Measurements from ENCODE around the gene ALDH3A2. TPM values are rescaled to one million over a fixed set of nuclear protein-coding genes. Genes with fewer than 3 reads are reported as not detected.

The ALDH3A2 gene
- polyA plus RNA-seq, 2 donors = 77.3 to 106 TPM

GRCh38 chr17:19709841-19710240 is 61.3 kb downstream of the ALDH3A2 start:
- no peak overlapping the region for H3K27ac ChIP-seq (ENCODE audit: low read depth in 2 of 2, low read length in 1 of 2)
- no peaks in the 10 kb centered on the region for H3K36me3 ChIP-seq (ENCODE audit: control insufficient read depth in 2 of 2, insufficient read depth in 2 of 2, low read length in 1 of 2)
- H3K9me3 ChIP-seq (ENCODE audit: control insufficient read depth in 2 of 2, insufficient read depth in 1 of 2, low read depth in 1 of 2, low read length in 1 of 2) = no peaks in the 10 kb centered on the region
- H3K4me3 ChIP-seq (ENCODE audit: low read depth in 1 of 2, low read length in 2 of 2) = no peak overlapping the region
- H3K4me1 ChIP-seq (ENCODE audit: control insufficient read depth in 2 of 2, insufficient read depth in 2 of 2, low read length in 1 of 2) = peaks cover 0 to 25% of the 10 kb centered on the region in 2 donors
- WGBS, 2 donors = 79 to 82% methylated on average over 3 of the region's 3 CpGs
- H3K27me3 ChIP-seq (ENCODE audit: control insufficient read depth in 1 of 2, insufficient read depth in 2 of 2, low read length in 2 of 2) = no peaks in the 10 kb centered on the region

DNA sequence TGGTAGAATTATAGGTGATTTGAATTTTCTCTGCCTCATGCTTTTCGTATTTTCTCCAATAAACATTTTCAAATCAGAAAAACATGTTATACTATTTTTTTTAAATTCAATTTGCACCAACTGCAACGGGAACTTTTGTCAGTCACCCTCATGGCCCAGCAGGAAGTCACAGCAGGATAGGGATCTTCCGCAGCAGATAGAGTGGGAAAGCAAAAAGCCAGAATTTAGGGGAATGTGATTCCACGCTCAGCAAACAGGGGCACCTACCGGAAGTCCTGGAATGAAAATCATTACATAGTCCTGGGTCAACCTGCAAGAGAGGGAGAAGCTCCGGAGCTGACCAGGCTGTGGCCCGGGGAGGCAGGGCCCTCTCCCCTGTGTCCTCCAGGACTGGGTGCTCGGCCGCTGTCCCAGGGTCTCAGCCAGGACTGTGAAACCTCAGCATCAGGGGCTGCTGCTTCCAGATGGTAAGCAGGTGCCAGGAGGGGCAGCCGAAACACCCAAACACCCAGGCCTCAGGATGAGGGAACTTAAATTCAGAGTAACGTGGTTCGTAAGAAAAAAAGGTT is 64.0 kb downstream of the ALDH3A2 start:
- Histone ChIP-seq H3K27me3 (ENCODE audit: control insufficient read depth in 1 of 2, insufficient read depth in 2 of 2, low read length in 2 of 2) (no peaks in the 10 kb centered on the region), H3K4me3 (ENCODE audit: low read depth in 1 of 2, low read length in 2 of 2) (no peak overlapping the region), H3K27ac (ENCODE audit: low read depth in 2 of 2, low read length in 1 of 2) (no peak overlapping the region), H3K36me3 (ENCODE audit: control insufficient read depth in 2 of 2, insufficient read depth in 2 of 2, low read length in 1 of 2) (no peaks in the 10 kb centered on the region), H3K9me3 (ENCODE audit: control insufficient read depth in 2 of 2, insufficient read depth in 1 of 2, low read depth in 1 of 2, low read length in 1 of 2) (no peaks in the 10 kb centered on the region), H3K4me1 (ENCODE audit: control insufficient read depth in 2 of 2, insufficient read depth in 2 of 2, low read length in 1 of 2) (peaks cover 0 to 24% of the 10 kb centered on the region in 2 donors)
- WGBS, 2 donors = 86 to 89% methylated on average over 12 of the region's 12 CpGs

DNA sequence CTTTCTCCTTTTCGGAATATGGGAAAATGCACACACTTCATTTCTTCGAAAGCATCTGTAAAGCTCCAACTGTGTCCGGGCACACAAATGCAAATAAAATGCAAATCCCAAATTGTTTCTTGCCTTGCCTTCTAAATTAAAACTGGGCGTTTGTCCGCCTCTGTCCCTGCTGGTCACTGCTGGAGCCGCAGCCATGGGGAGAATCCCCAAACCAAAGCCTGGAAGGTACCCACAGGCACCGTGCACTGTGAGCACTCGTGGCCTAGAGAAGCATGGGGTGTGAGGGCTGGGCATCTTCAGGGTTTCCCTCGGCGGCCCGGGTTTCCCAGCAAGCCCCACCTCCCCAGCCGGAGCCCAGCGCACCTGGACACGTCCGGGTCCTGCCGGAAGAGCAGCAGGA is 64.9 kb downstream of the ALDH3A2 start:
- Histone ChIP-seq H3K36me3 (ENCODE audit: control insufficient read depth in 2 of 2, insufficient read depth in 2 of 2, low read length in 1 of 2) (no peaks in the 10 kb centered on the region), H3K27ac (ENCODE audit: low read depth in 2 of 2, low read length in 1 of 2) (no peak overlapping the region), H3K9me3 (ENCODE audit: control insufficient read depth in 2 of 2, insufficient read depth in 1 of 2, low read depth in 1 of 2, low read length in 1 of 2) (no peaks in the 10 kb centered on the region), H3K27me3 (ENCODE audit: control insufficient read depth in 1 of 2, insufficient read depth in 2 of 2, low read length in 2 of 2) (no peaks in the 10 kb centered on the region), H3K4me1 (ENCODE audit: control insufficient read depth in 2 of 2, insufficient read depth in 2 of 2, low read length in 1 of 2) (peaks cover 0 to 23% of the 10 kb centered on the region in 2 donors), H3K4me3 (ENCODE audit: low read depth in 1 of 2, low read length in 2 of 2) (no peak overlapping the region)
- 84 to 85% methylated on average over 14 to 16 of the region's 16 CpGs for WGBS, 2 donors

- no peaks in the 10 kb centered on the region for H3K27me3 ChIP-seq (ENCODE audit: control insufficient read depth in 1 of 2, insufficient read depth in 2 of 2, low read length in 2 of 2)
- WGBS, 2 donors = 91% methylated on average over 28 of the region's 28 CpGs
- H3K9me3 ChIP-seq (ENCODE audit: control insufficient read depth in 2 of 2, insufficient read depth in 1 of 2, low read depth in 1 of 2, low read length in 1 of 2) = no peaks in the 10 kb centered on the region
- no peak overlapping the region for H3K27ac ChIP-seq (ENCODE audit: low read depth in 2 of 2, low read length in 1 of 2)
- H3K36me3 ChIP-seq (ENCODE audit: control insufficient read depth in 2 of 2, insufficient read depth in 2 of 2, low read length in 1 of 2) = no peaks in the 10 kb centered on the region
- no peak overlapping the region for H3K4me3 ChIP-seq (ENCODE audit: low read depth in 1 of 2, low read length in 2 of 2)
- H3K4me1 ChIP-seq (ENCODE audit: control insufficient read depth in 2 of 2, insufficient read depth in 2 of 2, low read length in 1 of 2) = peaks cover 0 to 25% of the 10 kb centered on the region in 2 donors
Measured at GRCh38 chr17:19713901-19714361, 65.4 kb downstream of the ALDH3A2 start.

- Histone ChIP-seq H3K27me3 (ENCODE audit: control insufficient read depth in 1 of 2, insufficient read depth in 2 of 2, low read length in 2 of 2) (no peaks in the 10 kb centered on the region), H3K4me1 (ENCODE audit: control insufficient read depth in 2 of 2, insufficient read depth in 2 of 2, low read length in 1 of 2) (peaks cover 3 to 28% of the 10 kb centered on the region in 2 donors), H3K36me3 (ENCODE audit: control insufficient read depth in 2 of 2, insufficient read depth in 2 of 2, low read length in 1 of 2) (no peaks in the 10 kb centered on the region), H3K27ac (ENCODE audit: low read depth in 2 of 2, low read length in 1 of 2) (no peak overlapping the region), H3K9me3 (ENCODE audit: control insufficient read depth in 2 of 2, insufficient read depth in 1 of 2, low read depth in 1 of 2, low read length in 1 of 2) (no peaks in the 10 kb centered on the region), H3K4me3 (ENCODE audit: low read depth in 1 of 2, low read length in 2 of 2) (no peak overlapping the region)
- WGBS, 2 donors = 85 to 89% methylated on average over 24 to 27 of the region's 27 CpGs
Measured at GRCh38 chr17:19714542-19715411, 66.2 kb downstream of the ALDH3A2 start.

DNA sequence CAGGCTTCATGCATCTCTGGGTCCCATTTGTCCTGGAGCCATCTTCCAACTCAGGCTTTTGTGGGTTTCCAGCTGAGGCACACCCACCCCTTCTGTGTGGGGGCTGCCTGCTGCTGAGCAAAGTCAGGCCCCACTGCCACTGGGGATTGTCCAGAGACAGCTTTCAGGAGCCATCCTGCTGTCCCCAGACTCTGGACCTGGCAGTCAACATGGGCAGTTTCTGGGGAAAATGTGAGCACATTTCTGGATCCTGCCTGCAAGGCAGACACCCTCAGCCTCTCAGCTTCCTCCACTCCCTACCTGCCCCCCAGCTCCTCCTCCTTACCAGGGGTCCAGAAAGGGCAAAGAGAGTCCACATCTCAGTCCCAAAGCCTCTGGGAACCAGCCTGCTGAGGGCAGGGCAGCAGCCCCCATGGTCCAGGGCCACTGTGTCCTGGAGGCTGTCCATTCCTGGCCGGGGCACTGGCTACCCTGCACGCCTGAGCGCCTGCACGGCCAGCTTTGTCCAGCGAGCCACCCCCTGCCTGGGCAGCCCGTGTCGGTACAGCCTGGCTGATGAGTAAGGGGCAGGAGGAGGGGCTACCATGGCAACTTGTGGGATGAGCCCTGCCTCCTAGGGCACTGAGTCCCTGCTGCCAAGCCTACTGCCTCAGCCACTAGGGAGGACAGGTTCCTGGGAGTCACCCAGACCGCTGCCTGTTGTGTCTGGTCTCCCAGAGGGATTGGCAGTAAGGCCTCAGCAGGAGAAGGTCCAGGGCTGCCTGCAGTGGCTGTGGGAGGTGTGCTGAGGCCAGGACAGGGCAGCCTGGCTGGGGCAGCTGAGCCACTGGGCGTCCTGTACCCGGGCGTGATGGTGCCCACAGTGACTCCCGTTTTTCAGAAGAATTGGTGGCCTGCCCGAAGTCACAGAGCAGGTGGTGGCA is 67.8 kb downstream of the ALDH3A2 start, which contains the start of gene SLC47A2:
Gene SLC47A2 (minus strand): TSS at position 477 of the 923 bp plus-strand sequence. CDS start 29 bp downstream, at position 448.
- H3K4me3 ChIP-seq (ENCODE audit: low read depth in 1 of 2, low read length in 2 of 2) = no peak within 1 kb of the TSS
- 52 to 67% methylated on average over 13 of the region's 13 CpGs for WGBS, 2 donors
- H3K27ac ChIP-seq (ENCODE audit: low read depth in 2 of 2, low read length in 1 of 2) = peak within 1 kb of the TSS; percentile 78 to 92
- no peaks in the 10 kb centered on the region for H3K36me3 ChIP-seq (ENCODE audit: control insufficient read depth in 2 of 2, insufficient read depth in 2 of 2, low read length in 1 of 2)
- no peaks in the 10 kb centered on the region for H3K9me3 ChIP-seq (ENCODE audit: control insufficient read depth in 2 of 2, insufficient read depth in 1 of 2, low read depth in 1 of 2, low read length in 1 of 2)
- H3K4me1 ChIP-seq (ENCODE audit: control insufficient read depth in 2 of 2, insufficient read depth in 2 of 2, low read length in 1 of 2) = peaks cover 11 to 44% of the 10 kb centered on the region in 2 donors
- H3K27me3 ChIP-seq (ENCODE audit: control insufficient read depth in 1 of 2, insufficient read depth in 2 of 2, low read length in 2 of 2) = no peaks in the 10 kb centered on the region

DNA sequence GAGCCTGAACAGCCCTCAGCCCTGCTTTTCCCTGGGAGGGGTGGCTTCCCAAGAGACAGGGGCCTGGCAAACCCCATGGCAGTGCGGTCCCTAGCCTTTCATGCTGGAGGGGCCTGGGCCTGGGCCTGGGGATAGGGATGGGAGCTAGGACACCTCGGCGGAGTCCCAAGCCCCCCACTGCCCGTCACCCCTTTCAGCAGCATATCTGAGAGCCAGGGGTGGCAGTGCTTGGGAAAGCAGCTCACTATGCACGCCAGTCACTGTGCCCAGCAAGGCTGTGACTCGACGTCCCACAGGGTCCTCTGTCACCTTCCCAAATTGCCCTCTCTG is 68.4 kb downstream of the ALDH3A2 start:
- Histone ChIP-seq H3K27ac (ENCODE audit: low read depth in 2 of 2, low read length in 1 of 2) (peak overlapping the region; percentile 78 to 92), H3K4me3 (ENCODE audit: low read depth in 1 of 2, low read length in 2 of 2) (no peak overlapping the region), H3K36me3 (ENCODE audit: control insufficient read depth in 2 of 2, insufficient read depth in 2 of 2, low read length in 1 of 2) (no peaks in the 10 kb centered on the region), H3K9me3 (ENCODE audit: control insufficient read depth in 2 of 2, insufficient read depth in 1 of 2, low read depth in 1 of 2, low read length in 1 of 2) (no peaks in the 10 kb centered on the region), H3K4me1 (ENCODE audit: control insufficient read depth in 2 of 2, insufficient read depth in 2 of 2, low read length in 1 of 2) (peaks cover 11 to 44% of the 10 kb centered on the region in 2 donors), H3K27me3 (ENCODE audit: control insufficient read depth in 1 of 2, insufficient read depth in 2 of 2, low read length in 2 of 2) (no peaks in the 10 kb centered on the region)
- 72 to 77% methylated on average over 7 of the region's 7 CpGs for WGBS, 2 donors

DNA sequence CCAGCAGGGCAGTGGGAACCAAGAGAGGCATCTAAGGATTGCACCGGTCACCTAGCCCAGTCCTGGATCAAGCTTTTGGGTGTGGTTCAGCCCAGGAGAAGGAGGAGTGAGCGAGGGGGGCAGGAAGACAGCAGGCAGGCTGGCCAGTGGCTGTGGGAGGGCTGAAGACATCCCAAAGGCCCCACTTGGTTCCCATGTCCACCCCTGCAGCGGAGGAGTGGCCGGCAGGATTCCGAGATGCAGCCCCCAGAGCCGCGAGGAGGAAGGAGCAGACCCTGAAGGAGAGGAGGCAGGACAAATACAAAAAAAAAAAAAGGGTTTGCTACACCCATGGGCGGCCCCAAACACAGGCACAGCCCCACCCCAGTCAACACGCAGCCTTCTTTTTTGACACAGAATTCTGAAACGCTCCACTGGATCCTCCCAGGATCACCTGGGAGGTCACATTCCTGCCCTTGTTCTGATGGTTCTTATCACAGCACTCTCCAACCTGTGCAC is 68.9 kb downstream of the ALDH3A2 start:
- Histone ChIP-seq H3K27me3 (ENCODE audit: control insufficient read depth in 1 of 2, insufficient read depth in 2 of 2, low read length in 2 of 2) (no peaks in the 10 kb centered on the region), H3K36me3 (ENCODE audit: control insufficient read depth in 2 of 2, insufficient read depth in 2 of 2, low read length in 1 of 2) (no peaks in the 10 kb centered on the region), H3K4me1 (ENCODE audit: control insufficient read depth in 2 of 2, insufficient read depth in 2 of 2, low read length in 1 of 2) (peaks cover 11 to 44% of the 10 kb centered on the region in 2 donors), H3K4me3 (ENCODE audit: low read depth in 1 of 2, low read length in 2 of 2) (no peak overlapping the region), H3K27ac (ENCODE audit: low read depth in 2 of 2, low read length in 1 of 2) (peak overlapping the region; percentile 78 to 92), H3K9me3 (ENCODE audit: control insufficient read depth in 2 of 2, insufficient read depth in 1 of 2, low read depth in 1 of 2, low read length in 1 of 2) (no peaks in the 10 kb centered on the region)
- 54 to 67% methylated on average over 10 of the region's 10 CpGs for WGBS, 2 donors

DNA sequence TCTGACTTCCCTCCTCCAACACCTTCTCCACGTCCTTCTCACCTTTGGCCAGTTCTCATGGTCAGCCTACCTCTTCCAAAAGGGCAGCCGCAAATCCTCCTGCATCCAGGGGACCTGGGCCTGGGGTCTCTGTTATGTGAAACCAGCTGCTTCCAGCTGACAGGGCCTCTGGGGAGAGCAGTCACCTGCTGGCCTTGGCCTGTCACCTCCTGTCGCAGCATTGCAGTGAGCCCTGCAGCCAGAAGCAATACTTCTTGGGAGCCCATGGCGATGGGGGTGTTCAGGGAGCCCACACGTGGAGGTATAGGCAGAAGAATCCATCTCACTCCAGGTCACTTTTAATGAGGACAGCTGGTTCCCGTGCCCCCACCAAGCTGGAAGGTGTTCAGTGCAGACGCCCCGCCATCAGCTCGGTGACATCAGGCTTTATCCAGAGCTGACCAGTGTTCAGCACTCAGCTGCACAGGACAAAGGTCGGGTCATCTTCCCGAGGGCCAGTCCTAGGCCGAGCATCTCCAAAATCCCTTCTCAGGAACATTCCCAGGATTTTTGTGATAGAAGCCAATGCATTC is 69.6 kb downstream of the ALDH3A2 start:
- Histone ChIP-seq H3K27ac (ENCODE audit: low read depth in 2 of 2, low read length in 1 of 2) (peak overlapping the region; percentile 78 to 88), H3K27me3 (ENCODE audit: control insufficient read depth in 1 of 2, insufficient read depth in 2 of 2, low read length in 2 of 2) (no peaks in the 10 kb centered on the region), H3K4me1 (ENCODE audit: control insufficient read depth in 2 of 2, insufficient read depth in 2 of 2, low read length in 1 of 2) (peaks cover 11 to 44% of the 10 kb centered on the region in 2 donors), H3K36me3 (ENCODE audit: control insufficient read depth in 2 of 2, insufficient read depth in 2 of 2, low read length in 1 of 2) (no peaks in the 10 kb centered on the region), H3K4me3 (ENCODE audit: low read depth in 1 of 2, low read length in 2 of 2) (no peak overlapping the region), H3K9me3 (ENCODE audit: control insufficient read depth in 2 of 2, insufficient read depth in 1 of 2, low read depth in 1 of 2, low read length in 1 of 2) (no peaks in the 10 kb centered on the region)
- WGBS, 2 donors = 67 to 69% methylated on average over 12 of the region's 12 CpGs

Measured in esophagus (tissue), 2 donors.